Keratinocyte (primary cell): ENCODE results near the gene GALNT14. TPM values are rescaled to one million over a fixed set of nuclear protein-coding genes. Genes with fewer than 3 reads are reported as not detected.

Experiments used
- DNase-seq: peaks from one replicate; pipeline ENCODE4 v3.0.0-alpha.2; 2011; ENCODE audit warnings: low read depth, missing footprints, low spot score
- FAIRE-seq: peaks from 2 replicates; lab custom pipeline; 2011; peaks lifted over from hg19 to GRCh38; lab: Jason Lieb, UNC
- H2AFZ ChIP-seq: 2 replicates; pipeline ENCODE4 v1.6.0; 2012; ENCODE audit warnings: low read length, control low read depth, inconsistent platforms; ENCODE audit not compliant: control insufficient read depth
- H3K27ac ChIP-seq: 2 replicates; pipeline ENCODE4 v1.5.1; 2011; ENCODE audit warnings: low read length; ENCODE audit not compliant: control insufficient read depth, insufficient read depth
- H3K27me3 ChIP-seq: 3 replicates; pipeline ENCODE4 v1.6.0; 2011; ENCODE audit warnings: low read length; ENCODE audit not compliant: control insufficient read depth, insufficient read depth; ENCODE audit errors: extremely low read depth
- H3K36me3 ChIP-seq, 2 experiments: 2 replicates in 1 of 2; 3 replicates in 1 of 2; pipeline ENCODE4 v1.5.1; 2011; ENCODE audit warnings: low read length in 2 of 2, mild to moderate bottlenecking in 1 of 2; ENCODE audit not compliant: control insufficient read depth in 2 of 2, insufficient read depth in 2 of 2; ENCODE audit errors: extremely low read depth in 1 of 2
- H3K4me1 ChIP-seq: 3 replicates; pipeline ENCODE4 v1.5.1; 2011; ENCODE audit warnings: low read length; ENCODE audit not compliant: control insufficient read depth, insufficient read depth; ENCODE audit errors: extremely low read depth
- H3K4me2 ChIP-seq: 3 replicates; pipeline ENCODE4 v1.6.0; 2011; ENCODE audit warnings: low read depth, low read length; ENCODE audit not compliant: control insufficient read depth, insufficient read depth; ENCODE audit errors: extremely low read depth
- H3K4me3 ChIP-seq, 3 experiments: fragments of 200-600 bp in 1 of 3; sonication (generic) in 1 of 3; 2 replicates in 2 of 3; 3 replicates in 1 of 3; pipeline ENCODE4 v1.5.1; 2011 to 2016; ENCODE audit warnings: low read length in 3 of 3, mild to moderate bottlenecking in 3 of 3, control low read depth in 2 of 3, inconsistent platforms in 1 of 3, low read depth in 1 of 3, mixed read lengths in 1 of 3, mixed run types in 1 of 3, moderate library complexity in 1 of 3; ENCODE audit not compliant: control insufficient read depth in 2 of 3, insufficient read depth in 2 of 3; ENCODE audit errors: extremely low read depth in 1 of 3
- H3K79me2 ChIP-seq: 2 replicates; pipeline ENCODE4 v1.6.0; 2012; ENCODE audit warnings: low read length; ENCODE audit not compliant: control insufficient read depth, insufficient read depth
- H3K9ac ChIP-seq: 3 replicates; pipeline ENCODE4 v1.6.0; 2011; ENCODE audit warnings: low read length; ENCODE audit not compliant: control insufficient read depth, insufficient read depth; ENCODE audit errors: extremely low read depth
- H3K9me1 ChIP-seq: 3 replicates; pipeline ENCODE4 v1.6.0; 2011; ENCODE audit warnings: low read length; ENCODE audit not compliant: control insufficient read depth, insufficient read depth; ENCODE audit errors: extremely low read depth
- H3K9me3 ChIP-seq: 2 replicates; pipeline ENCODE4 v1.5.1; 2012; ENCODE audit warnings: low read depth, low read length; ENCODE audit not compliant: control insufficient read depth
- H4K20me1 ChIP-seq: 3 replicates; pipeline ENCODE4 v1.6.0; 2011; ENCODE audit warnings: low read length; ENCODE audit not compliant: control insufficient read depth, insufficient read depth; ENCODE audit errors: extremely low read depth
- EZH2 ChIP-seq: IDR thresholded peaks from one replicate; pipeline ENCODE4 v1.6.1; 2012; ENCODE audit warnings: inconsistent platforms, mild to moderate bottlenecking, low read length, moderate library complexity
- dilution Hi-C: fragments of 300-500 bp; cut with MboI; formaldehyde crosslinking; loops from one replicate; pipeline ENCODE4 v1.7.0; 2020; ENCODE audit warnings: low sequenced_read_pairs; ENCODE audit not compliant: extremely low pct_ligation_motif_present
- polyA plus RNA-seq, 5 experiments: library from polyadenylated mRNA; depleted of rRNA in 3 of 5; stranded (reverse) in 3 of 5; stranded (forward) in 1 of 5; unstranded in 1 of 5; fragments of >200 nt; gene quantifications; 1 replicate in 1 of 5; 2 replicates in 3 of 5; 3 replicates in 1 of 5; pipeline versions ENCODE4 v1.2.1 to v1.2.3, GENCODE V29; 2011 to 2012; ENCODE audit warnings: missing spikeins in 2 of 5, low read depth in 1 of 5, low replicate concordance in 1 of 5
- TF ChIP-seq, protein P1 (sequence below), 3 experiments: IDR thresholded peaks in 1 of 3; conservative IDR thresholded peaks in 1 of 3; optimal IDR thresholded peaks in 1 of 3; 2 replicates in 2 of 3; 3 replicates in 1 of 3; pipeline versions ENCODE3 to v1.5.1; 2011; ENCODE audit warnings: low read length in 3 of 3, mild to moderate bottlenecking in 3 of 3, moderate library complexity in 2 of 3, control low read depth in 1 of 3, inconsistent platforms in 1 of 3; ENCODE audit not compliant: insufficient read depth in 2 of 3; ENCODE audit errors: extremely low read depth in 1 of 3

GALNT14 gene
- polyA plus RNA-seq, 1 donor (not counting 4 experiments of a cell fraction or from before 2014, with no cell fraction given), result 27.4 TPM

GRCh38 chr2:31083234-31083993, 54.8 kb downstream of the GALNT14 start:
- dilution Hi-C loops, result no loop called here
- FAIRE-seq (no peak), DNase-seq (no peak)
- no peak overlapping the region for H3K27ac ChIP-seq
- H3K4me1 ChIP-seq, result peaks cover 5% of the 10 kb centered on the region
- H3K36me3 ChIP-seq, result no peaks in the 10 kb centered on the region
- H3K9ac ChIP-seq, result no peak overlapping the region
- TF ChIP-seq, protein P1, sequence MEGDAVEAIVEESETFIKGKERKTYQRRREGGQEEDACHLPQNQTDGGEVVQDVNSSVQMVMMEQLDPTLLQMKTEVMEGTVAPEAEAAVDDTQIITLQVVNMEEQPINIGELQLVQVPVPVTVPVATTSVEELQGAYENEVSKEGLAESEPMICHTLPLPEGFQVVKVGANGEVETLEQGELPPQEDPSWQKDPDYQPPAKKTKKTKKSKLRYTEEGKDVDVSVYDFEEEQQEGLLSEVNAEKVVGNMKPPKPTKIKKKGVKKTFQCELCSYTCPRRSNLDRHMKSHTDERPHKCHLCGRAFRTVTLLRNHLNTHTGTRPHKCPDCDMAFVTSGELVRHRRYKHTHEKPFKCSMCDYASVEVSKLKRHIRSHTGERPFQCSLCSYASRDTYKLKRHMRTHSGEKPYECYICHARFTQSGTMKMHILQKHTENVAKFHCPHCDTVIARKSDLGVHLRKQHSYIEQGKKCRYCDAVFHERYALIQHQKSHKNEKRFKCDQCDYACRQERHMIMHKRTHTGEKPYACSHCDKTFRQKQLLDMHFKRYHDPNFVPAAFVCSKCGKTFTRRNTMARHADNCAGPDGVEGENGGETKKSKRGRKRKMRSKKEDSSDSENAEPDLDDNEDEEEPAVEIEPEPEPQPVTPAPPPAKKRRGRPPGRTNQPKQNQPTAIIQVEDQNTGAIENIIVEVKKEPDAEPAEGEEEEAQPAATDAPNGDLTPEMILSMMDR (optimal IDR thresholded peaks at IDR 0.05 in 1 of 3, IDR thresholded peaks at IDR 0.05 in 1 of 3, conservative IDR thresholded peaks at IDR 0.05 in 1 of 3; ENCODE audit: extremely low read depth in 1 of 3, insufficient read depth in 2 of 3, low read length in 3 of 3), result no peak
- TF ChIP-seq EZH2, result no peak
- no peaks in the 10 kb centered on the region for H3K27me3 ChIP-seq
- no peaks in the 10 kb centered on the region for H3K9me1 ChIP-seq
- peaks cover 1% of the 10 kb centered on the region for H3K79me2 ChIP-seq
- no peaks in the 10 kb centered on the region for H3K9me3 ChIP-seq
- no peak overlapping the region for H2AFZ ChIP-seq
- no peaks in the 10 kb centered on the region for H4K20me1 ChIP-seq
- H3K4me2 ChIP-seq, result no peak overlapping the region
- H3K4me3 ChIP-seq, result no peak overlapping the region

DNA sequence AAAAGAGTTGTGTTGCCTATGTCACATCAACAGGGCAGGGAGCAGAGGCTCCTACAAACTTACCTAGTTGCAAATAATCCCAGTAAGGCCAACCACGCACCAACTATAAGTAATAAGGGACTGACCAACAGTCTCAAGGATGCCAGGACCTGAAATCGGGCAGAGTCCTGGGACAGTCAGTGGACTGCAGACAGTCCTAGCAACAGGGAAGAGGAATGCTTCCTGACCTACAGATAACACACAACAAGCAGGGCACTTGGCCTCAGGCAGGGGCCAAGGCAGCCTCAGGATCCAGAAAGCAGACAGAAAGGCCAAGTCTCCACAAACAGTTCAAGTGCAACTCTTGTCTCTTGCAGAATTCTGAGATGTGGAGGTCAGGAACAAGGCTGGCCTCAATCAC, 56.2 kb downstream of the GALNT14 start:
- Histone ChIP-seq H3K27ac (no peak overlapping the region), H3K4me1 (peaks cover 5% of the 10 kb centered on the region), H3K79me2 (peaks cover 1% of the 10 kb centered on the region), H3K4me3 (no peak overlapping the region), H3K4me2 (no peak overlapping the region), H3K36me3 (no peaks in the 10 kb centered on the region), H3K27me3 (no peaks in the 10 kb centered on the region), H3K9me3 (no peaks in the 10 kb centered on the region), H2AFZ (no peak overlapping the region), H3K9ac (no peak overlapping the region), H3K9me1 (no peaks in the 10 kb centered on the region), H4K20me1 (no peaks in the 10 kb centered on the region)
- dilution Hi-C loops, result no loop called here
- FAIRE-seq (no peak), DNase-seq (no peak)
- TF ChIP-seq EZH2, result no peak
- TF ChIP-seq, protein P1 (optimal IDR thresholded peaks at IDR 0.05 in 1 of 3, IDR thresholded peaks at IDR 0.05 in 1 of 3, conservative IDR thresholded peaks at IDR 0.05 in 1 of 3; ENCODE audit: extremely low read depth in 1 of 3, insufficient read depth in 2 of 3, low read length in 3 of 3), result no peak
